SK-N-SH treated with all-trans-retinoic acid at 6 μM for 48 hours (cell line): ENCODE measurements around the gene HPCAL1.

Source experiments
- ATAC-seq: fragments of 200-7000 bp; cut with Tn5 transposase; 3 replicates; pipeline ENCODE4 v1.9.1; 2020; ENCODE audit warnings: mild to moderate bottlenecking, moderate library complexity
- ARNTL ChIP-seq: fragments of 450-650 bp; formaldehyde crosslinking; IDR thresholded peaks from 2 replicates; pipeline ENCODE4 v1.5.0; 2020; ENCODE audit warnings: low read depth, mild to moderate bottlenecking, moderate library complexity, borderline replicate concordance
- CREB5 ChIP-seq: fragments of 250-450 bp; sonication (Bioruptor Pico); IDR thresholded peaks from 2 replicates; pipeline ENCODE4 v1.5.1; 2020; ENCODE audit warnings: low read depth, mild to moderate bottlenecking, moderate library complexity
- ESRRG ChIP-seq: fragments of 250-450 bp; sonication (Bioruptor Pico); IDR thresholded peaks from 2 replicates; pipeline ENCODE4 v1.6.1; 2021; ENCODE audit warnings: mild to moderate bottlenecking
- GLIS3 ChIP-seq: fragments of 250-450 bp; sonication (Bioruptor Pico); IDR thresholded peaks from 2 replicates; pipeline ENCODE4 v1.5.0; 2020; ENCODE audit warnings: mild to moderate bottlenecking, moderate library complexity
- ISL1 ChIP-seq: fragments of 250-450 bp; sonication (Bioruptor Pico); IDR thresholded peaks from 2 replicates; pipeline ENCODE4 v2.1.2; 2022; ENCODE audit warnings: mild to moderate bottlenecking, moderate library complexity
- OSR1 ChIP-seq: fragments of 250-450 bp; sonication (Bioruptor Pico); IDR thresholded peaks from 2 replicates; pipeline ENCODE4 v1.8.0; 2022; ENCODE audit warnings: moderate library complexity, mild to moderate bottlenecking, inconsistent platforms
- PATZ1 ChIP-seq: fragments of 250-450 bp; sonication (Bioruptor Pico); IDR thresholded peaks from 2 replicates; pipeline ENCODE4 v1.8.0; 2020; ENCODE audit warnings: mild to moderate bottlenecking, moderate library complexity, borderline replicate concordance
- POU6F1 ChIP-seq: fragments of 250-450 bp; sonication (Bioruptor Pico); IDR thresholded peaks from 2 replicates; pipeline ENCODE4 v1.8.0; 2021; ENCODE audit warnings: low read depth, mild to moderate bottlenecking, moderate library complexity, borderline replicate concordance
- PPARA ChIP-seq: fragments of 250-450 bp; sonication (Bioruptor Pico); IDR thresholded peaks from 2 replicates; pipeline ENCODE4 v1.5.0; 2020; ENCODE audit warnings: mild to moderate bottlenecking, borderline replicate concordance
- SNAI2 ChIP-seq: fragments of 250-450 bp; sonication (Bioruptor Pico); IDR thresholded peaks from 2 replicates; pipeline ENCODE4 v1.5.0; 2020; ENCODE audit warnings: mild to moderate bottlenecking, moderate library complexity
- TCF4 ChIP-seq: fragments of 250-450 bp; sonication (Bioruptor Pico); IDR thresholded peaks from 2 replicates; pipeline ENCODE4 v1.8.0; 2021; ENCODE audit warnings: mild to moderate bottlenecking, moderate library complexity, borderline replicate concordance
- TOX ChIP-seq: fragments of 250-450 bp; sonication (Bioruptor Pico); IDR thresholded peaks from 2 replicates; pipeline ENCODE4 v1.8.0; 2021; ENCODE audit warnings: mild to moderate bottlenecking, moderate library complexity, borderline replicate concordance
- TSHZ2 ChIP-seq: fragments of 250-450 bp; sonication (Bioruptor Pico); IDR thresholded peaks from 2 replicates; pipeline ENCODE4 v1.5.0; 2020; ENCODE audit warnings: mild to moderate bottlenecking, moderate library complexity
- ZC3H10 ChIP-seq: fragments of 250-450 bp; sonication (Bioruptor Pico); IDR thresholded peaks from 2 replicates; pipeline ENCODE4 v1.5.1; 2021; ENCODE audit warnings: mild to moderate bottlenecking, moderate library complexity
- ZFP3 ChIP-seq: fragments of 250-450 bp; sonication (Bioruptor Pico); IDR thresholded peaks from 2 replicates; pipeline ENCODE4 v1.5.0; 2020; ENCODE audit warnings: mild to moderate bottlenecking, moderate library complexity
- ZFP30 ChIP-seq: fragments of 450-650 bp; formaldehyde crosslinking; IDR thresholded peaks from 2 replicates; pipeline ENCODE4 v1.5.0; 2022; ENCODE audit warnings: mild to moderate bottlenecking, moderate library complexity
- ZNF565 ChIP-seq: fragments of 450-650 bp; formaldehyde crosslinking; conservative IDR thresholded peaks from 2 replicates; pipeline ENCODE4 v1.5.0; 2020; ENCODE audit warnings: low read depth, mild to moderate bottlenecking, moderate library complexity
- ZNF70 ChIP-seq: fragments of 450-650 bp; formaldehyde crosslinking; IDR thresholded peaks from 2 replicates; pipeline ENCODE4 v1.5.0; 2020; ENCODE audit warnings: mild to moderate bottlenecking, moderate library complexity
- ZNF8 ChIP-seq: fragments of 450-650 bp; formaldehyde crosslinking; IDR thresholded peaks from 2 replicates; pipeline ENCODE4 v1.5.0; 2020; ENCODE audit warnings: mild to moderate bottlenecking, moderate library complexity

HPCAL1 gene

GRCh38 chr2:10354399-10354798, 51.7 kb downstream of the HPCAL1 start:
- ATAC-seq = no peak

GRCh38 chr2:10355471-10356438, 53.1 kb downstream of the HPCAL1 start:
- ATAC-seq = no peak; the same call in 2 of the 3 replicates
- no peak for TF ChIP-seq ISL1
- TF ChIP-seq ARNTL (CRISPR knock-in tag) = no peak
- no peak for TF ChIP-seq OSR1 (CRISPR knock-in tag)
- TF ChIP-seq PPARA (CRISPR knock-in tag) = no peak
- no peak for TF ChIP-seq TSHZ2
- TF ChIP-seq ZFP30 = no peak
- TF ChIP-seq POU6F1 (CRISPR knock-in tag) = no peak
- TF ChIP-seq ZNF565 (CRISPR knock-in tag) = no peak
- TF ChIP-seq ZNF70 = no peak

More at GRCh38 chr2:10354399-10354798, 51.7 kb downstream of the HPCAL1 start:
- TF ChIP-seq ARNTL (CRISPR knock-in tag) (no peak), ZFP3 (CRISPR knock-in tag) (no peak), ISL1 (no peak), TOX (CRISPR knock-in tag) (no peak), PATZ1 (no peak), CREB5 (no peak), POU6F1 (CRISPR knock-in tag) (no peak), TSHZ2 (no peak), TCF4 (CRISPR knock-in tag) (no peak), PPARA (CRISPR knock-in tag) (no peak), SNAI2 (CRISPR knock-in tag) (no peak), ESRRG (CRISPR knock-in tag) (no peak), OSR1 (CRISPR knock-in tag) (no peak), GLIS3 (CRISPR knock-in tag) (no peak), ZNF8 (CRISPR knock-in tag) (no peak), ZFP30 (no peak), ZC3H10 (CRISPR knock-in tag) (no peak), ZNF565 (CRISPR knock-in tag) (no peak)
